Activated effector memory CD4-positive, alpha-beta T cell treated with Interleukin-2 at 50 U/mL for 16 hours (primary cell): Measurements from ENCODE around the gene EPX.

Experiments used
- DNase-seq: peaks from one replicate; pipeline ENCODE4 v3.0.0-alpha.2; 2020

Gene EPX

DNA sequence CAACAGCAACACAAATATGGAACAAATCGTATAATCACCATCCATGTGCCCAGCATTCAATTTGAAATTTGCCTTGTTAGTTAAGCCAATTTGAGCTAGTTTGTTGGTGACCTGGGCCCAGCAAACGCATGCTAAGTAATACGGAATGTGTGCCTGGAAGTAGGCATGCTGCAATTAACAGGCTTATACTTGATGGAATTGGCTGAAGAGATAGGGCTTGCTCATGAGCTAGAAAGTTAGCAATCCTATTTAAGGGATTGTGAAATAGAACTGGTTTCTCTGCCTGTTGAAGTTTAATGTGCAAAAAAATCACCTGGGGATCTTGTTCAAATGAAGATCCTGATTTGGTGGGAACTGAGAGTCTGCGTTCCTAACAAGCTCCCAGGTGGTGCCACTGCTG is 37.4 kb downstream of the EPX start:
- no peak for DNase-seq

DNA sequence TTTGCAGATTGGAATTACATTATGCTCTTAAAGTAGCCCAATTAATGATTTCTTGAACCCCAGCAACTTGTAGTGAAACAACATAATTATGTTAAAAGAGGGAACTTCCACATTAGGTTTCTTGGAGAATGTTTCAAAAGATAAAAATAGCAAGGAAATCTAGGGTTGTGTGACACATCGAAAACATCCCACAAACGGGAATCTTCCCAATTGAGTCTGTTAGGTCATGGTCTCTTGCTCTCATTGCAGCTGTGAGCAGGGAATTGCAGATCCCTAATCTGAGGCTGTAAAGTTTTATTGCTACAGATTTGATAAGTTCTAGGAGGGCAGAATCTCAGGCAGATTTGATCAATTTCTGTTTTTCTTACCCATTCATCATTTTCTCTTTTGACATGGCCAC is 39.1 kb downstream of the EPX start:
- no peak for DNase-seq

DNA sequence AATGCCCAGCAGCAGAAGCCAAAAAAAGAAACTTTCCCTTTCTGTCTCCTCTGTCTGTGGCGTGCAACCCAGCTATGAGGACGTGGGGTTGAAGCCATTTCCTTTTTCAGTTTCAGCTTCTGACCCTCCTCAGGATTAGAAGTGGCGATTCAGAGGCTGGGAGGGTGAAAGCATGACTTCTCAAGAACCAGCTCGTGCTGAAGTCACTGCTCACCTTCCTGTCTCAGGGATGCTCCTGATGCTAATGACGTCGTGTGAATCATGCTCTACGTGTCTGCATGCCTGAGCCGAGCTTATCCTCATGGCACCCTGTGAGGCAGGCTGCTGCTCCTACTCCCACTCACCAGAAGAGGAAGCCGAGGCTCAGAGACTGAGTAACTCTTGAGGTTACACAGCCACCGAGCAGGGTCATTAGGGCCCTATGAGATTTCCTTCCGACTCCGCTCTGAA is 40.2 kb downstream of the EPX start:
- DNase-seq, result no peak

- DNase-seq, result no peak
These were observed 41.0 kb downstream of the EPX start for GRCh38 chr17:58233543-58233942.

DNA sequence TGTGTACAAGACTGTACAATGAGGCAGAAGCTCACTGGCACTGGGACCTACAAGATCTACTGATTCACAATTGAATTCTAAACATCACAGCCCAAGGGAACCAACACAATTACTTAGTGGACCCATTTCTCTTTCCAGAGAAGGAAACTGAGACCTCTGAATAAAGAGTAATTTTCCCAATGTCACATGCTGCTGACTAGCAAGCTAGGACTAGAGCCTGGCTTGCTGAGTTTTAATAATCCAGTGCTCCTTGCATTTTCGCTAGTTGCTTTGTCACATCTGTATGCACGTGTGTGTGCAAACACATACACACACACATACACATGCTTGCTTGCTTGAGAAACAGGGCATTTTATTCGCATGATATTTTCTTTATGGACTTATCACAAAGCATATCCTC is 42.0 kb downstream of the EPX start:
- DNase-seq, result no peak

- no peak for DNase-seq
These were observed 43.3 kb downstream of the EPX start for GRCh38 chr17:58235821-58236220.

DNA sequence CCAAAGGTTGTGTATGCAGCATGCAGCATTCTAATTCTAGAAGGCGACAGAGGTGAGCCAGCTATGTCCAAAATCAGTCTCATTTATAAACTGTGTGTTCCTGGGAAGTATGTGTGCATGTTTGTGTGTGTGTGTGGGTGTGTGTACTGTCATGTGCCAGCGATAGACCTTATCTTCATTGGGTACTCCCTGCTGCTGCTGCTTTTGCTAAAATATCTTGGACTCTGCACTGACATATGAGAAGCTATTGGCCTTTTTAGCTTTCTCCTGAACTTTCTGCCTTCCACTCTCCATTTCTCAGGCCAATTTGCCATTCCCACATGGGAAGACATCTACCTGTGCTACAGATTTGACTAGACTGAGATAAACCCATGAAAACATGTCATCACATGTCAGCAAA is 43.9 kb downstream of the EPX start:
- DNase-seq, result no peak

DNA sequence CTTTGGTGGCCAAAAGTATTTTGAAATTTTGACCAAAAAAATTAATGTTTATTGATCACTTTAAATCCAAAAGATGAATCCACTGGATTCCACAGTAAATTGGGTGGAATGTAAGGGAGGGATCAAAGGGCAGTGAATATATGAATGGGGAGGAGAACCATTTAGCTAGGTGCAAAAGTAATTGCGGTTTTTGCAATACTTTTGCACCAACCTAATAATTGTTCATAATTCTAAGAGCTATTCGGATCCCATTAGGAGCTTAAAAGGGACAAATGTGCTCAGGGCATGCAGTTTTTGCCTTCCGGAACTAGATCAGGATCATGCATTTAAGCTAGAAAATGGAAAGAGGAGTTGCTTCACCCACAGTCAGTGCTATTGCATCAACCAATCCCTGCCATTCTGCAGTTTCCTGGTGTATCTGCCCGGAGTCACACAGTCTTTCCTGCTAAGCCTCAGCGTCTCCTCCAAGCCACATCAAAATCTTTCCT is 45.7 kb downstream of the EPX start, which contains the start of gene LPO:
Gene LPO, plus strand, starts transcription at position 438 of the 488 bp plus-strand sequence. CDS start 4,396 bp downstream, outside the sequence.
- DNase-seq, result no peak

DNA sequence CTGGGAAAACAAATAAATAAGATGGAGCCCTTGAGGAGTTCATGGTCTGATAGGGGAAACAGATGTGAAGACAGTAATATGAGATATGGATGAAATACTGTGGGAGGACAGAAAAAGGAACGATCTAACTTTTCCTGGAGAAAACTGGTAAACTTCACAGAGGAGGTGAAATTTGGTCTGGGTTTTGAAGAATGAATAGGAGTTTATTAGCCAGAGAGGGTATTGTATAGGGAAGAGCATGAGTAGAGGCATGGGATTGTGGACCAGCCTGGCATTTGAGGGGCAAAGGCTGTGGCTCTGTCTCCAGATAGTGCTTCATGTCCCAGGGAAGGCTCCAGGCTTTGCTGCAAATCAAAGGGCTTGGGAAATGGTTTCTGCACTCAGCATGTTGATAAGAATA is 47.5 kb downstream of the EPX start:
- no peak for DNase-seq

DNA sequence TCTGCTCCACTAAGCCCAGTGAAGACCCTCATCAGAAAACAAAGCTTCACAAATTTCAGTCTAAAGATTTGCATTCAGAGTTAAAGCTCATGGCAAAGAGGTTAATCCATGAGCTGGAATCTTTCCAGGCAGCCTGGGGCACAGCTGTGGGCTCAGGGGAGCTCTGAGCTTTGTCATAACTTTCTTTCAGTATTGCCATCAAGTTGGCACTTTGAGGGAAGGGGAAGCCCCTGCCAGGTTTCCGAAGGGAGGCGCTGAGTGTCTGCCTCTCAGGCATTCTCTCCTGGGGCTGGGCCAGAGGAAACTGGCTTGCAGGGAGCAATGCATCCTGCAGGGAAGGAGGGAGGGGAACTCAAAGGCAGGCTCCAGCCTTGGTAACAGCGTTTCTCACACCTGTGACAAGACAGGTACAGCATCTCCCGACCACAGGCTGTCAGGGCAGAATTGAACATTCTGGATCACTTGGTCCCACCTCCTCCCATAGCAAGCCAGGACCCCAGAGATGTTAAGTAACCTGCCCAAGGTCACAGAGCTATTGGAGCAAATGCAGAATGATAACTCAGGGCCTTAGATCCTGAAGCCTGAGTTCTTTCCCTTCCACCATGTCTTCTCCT is 49.8 kb downstream of the EPX start:
- DNase-seq, result no peak

GRCh38 chr17:58244963-58245362 is 52.4 kb downstream of the EPX start:
- no peak for DNase-seq

- no peak for DNase-seq
These were observed 53.0 kb downstream of the EPX start for GRCh38 chr17:58245428-58246103.

DNA sequence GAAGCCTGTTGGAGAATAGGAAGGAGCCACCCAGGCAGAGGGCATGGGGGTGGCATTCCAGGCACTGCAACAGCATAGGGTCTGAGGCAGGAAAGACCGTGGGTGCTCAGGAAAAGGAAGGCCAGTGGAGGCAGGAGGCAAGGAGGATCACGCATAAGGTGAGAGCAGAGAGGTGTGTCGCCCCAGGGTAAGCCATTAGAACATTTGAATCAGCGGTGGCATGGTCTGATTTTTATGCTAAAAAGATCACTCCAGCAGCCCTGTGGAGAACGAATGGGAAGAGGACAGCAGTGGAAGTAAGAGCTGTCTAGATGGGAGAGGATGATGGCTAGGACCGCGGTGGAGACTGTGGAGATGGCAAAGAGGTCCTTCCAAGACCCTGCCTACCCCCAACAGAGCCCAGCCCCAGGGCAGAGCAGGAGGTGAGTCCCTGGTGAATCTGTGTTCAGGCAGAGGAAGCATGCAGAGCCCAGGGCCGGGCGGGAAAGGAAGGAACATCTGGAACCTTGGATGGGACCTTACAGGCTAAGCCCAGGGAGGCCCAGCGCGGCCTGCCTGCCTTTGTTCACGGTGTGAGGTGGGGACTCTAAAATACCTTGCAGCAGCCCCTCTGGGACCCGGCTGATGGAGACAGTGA is 53.7 kb downstream of the EPX start:
- no peak for DNase-seq

GRCh38 chr17:58246781-58247180 is 54.3 kb downstream of the EPX start:
- DNase-seq, result no peak

- no peak for DNase-seq
These were observed 55.2 kb downstream of the EPX start for GRCh38 chr17:58247511-58248363.

- no peak for DNase-seq
These were observed 56.4 kb downstream of the EPX start for GRCh38 chr17:58248955-58249269.

DNA sequence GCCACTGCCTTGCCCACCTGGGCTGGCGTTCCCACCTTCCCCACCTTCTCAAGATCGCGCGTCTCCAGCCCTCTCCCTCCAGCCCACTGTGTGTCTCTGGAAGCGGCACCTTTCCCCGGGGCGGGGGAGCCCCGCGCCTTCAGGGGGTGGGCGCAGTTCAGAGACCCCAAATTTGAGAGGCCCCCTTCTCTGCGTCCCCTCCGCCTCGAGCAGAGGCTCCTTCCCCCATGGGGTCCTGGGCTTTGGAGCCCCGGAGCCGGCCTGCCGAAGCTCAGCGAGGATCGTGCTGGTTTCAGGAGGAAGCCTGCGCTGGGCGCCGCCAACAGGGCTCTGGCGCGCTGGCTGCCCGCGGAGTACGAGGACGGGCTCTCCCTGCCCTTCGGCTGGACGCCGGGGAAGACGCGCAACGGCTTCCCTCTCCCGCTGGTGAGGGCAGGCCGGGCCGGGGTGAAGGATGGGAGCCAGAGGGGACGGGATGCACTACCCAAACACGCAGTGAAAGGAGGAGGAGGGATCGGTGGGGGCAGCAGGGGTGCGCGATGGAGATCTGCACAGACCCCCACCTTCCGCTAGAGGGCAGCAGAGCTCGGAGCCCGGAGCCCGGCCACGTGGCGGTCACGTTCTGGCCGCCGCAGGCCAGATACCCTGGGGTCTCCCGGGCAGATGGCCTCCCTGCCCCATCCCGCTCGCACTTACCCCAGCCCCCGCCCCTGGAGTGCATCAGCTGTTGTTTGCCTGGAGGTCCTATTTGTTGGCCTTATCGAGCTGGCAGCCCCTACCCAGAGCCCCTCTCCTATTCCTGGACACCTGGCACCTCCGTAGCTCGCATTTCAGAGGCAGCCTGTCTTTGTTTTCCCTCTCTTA is 57.0 kb downstream of the EPX start:
- DNase-seq, result peak; percentile 62

DNA sequence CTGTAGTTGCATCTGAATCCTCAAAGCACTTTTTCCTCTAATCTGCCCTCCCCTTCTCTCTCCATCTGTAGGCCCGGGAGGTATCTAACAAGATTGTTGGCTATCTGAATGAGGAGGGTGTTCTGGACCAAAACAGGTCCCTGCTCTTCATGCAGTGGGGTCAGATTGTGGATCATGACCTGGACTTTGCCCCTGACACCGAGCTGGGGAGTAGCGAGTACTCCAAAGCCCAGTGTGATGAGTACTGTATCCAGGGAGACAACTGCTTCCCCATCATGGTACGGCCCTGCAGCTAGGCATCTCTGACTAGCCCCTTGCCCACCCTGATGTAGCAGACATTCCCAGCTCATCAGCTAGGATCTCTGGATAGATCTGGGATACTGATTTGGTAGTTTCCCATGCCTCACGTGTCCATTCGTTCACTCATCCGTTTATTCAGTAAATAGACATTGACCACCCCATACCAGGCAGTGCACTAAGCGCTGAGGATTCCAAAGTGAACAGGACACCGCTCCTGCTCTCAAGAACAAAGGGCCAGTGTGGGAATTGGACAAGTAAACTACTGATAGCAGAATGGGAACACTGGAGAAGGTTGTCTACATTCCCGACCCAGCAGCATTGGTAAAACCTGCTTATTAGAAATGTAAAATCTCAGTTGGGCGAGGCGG is 58.0 kb downstream of the EPX start:
- no peak for DNase-seq

DNA sequence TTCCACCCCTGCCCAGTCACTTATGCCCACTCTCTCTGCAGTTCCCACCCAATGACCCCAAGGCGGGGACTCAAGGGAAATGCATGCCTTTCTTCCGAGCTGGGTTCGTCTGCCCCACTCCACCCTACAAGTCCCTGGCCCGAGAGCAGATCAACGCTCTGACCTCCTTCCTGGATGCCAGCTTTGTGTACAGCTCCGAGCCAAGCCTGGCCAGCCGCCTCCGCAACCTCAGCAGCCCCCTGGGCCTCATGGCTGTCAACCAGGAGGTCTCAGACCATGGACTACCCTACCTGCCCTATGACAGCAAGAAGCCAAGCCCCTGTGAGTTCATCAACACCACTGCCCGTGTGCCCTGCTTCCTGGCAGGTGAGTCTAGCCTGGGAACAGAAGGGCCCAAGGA is 59.6 kb downstream of the EPX start:
- no peak for DNase-seq

DNA sequence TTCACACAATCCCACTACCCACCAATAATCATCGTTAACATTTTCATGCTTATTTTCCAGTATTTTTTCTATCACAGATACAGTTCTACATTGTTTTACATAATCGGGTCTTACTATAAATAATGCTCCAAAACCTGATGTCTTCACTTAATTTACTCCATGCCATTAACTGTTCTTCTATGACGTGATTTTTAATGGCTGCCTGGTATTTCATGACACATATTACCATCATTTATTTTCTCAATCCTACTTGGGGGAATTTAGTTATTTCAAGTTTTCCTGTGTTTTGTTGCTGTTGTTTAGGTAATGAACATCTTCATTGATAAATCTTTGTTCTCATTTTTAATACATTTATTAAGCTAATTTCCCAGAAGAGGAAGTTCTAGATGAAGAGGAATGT is 60.6 kb downstream of the EPX start:
- DNase-seq, result no peak
